SW 1271 (cell line): Measurements from ENCODE around the gene STK24.
"Not testable (repeated sequence)": the region's sequence is repeated elsewhere in the genome, so short reads cannot be mapped to it uniquely, and the experiment has no call there.

Source experiments
- DNase-seq, 2 experiments: peaks; one replicate each; lab custom pipeline; 2025; lab: John Stamatoyannopoulos, UW

The STK24 gene

GRCh38 chr13:98581971-98582702, 5.2 kb upstream of the STK24 start:
- DNase-seq = no peak

GRCh38 chr13:98581381-98581780, 4.5 kb upstream of the STK24 start:
- no peak for DNase-seq

GRCh38 chr13:98580420-98580819, 3.5 kb upstream of the STK24 start:
- DNase-seq = no peak

DNA sequence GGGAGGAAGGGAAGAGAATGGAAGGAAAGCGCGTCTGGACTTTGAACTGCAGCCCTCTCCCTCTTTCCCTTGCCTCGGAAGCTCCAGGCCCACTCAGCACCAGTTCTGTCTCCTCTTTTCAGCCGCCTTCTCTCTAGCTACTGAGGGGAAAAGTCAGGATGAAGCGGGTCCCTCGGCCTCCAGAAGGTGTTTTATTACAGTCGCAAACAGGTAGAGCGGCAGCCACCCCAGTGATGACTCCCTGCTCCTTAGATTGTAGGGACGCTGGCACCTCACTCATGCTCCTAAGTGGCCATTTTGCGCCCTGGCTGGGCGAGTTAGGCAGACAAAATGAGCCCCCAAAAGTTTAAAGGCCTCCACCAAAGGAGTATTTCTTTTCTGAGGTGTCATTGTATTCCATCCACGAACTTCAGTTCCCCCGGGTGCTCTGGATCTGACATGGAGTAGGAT, 954 bp upstream of the STK24 start:
- no peak for DNase-seq

GRCh38 chr13:98576200-98576945, 534 bp downstream of the STK24 start:
- no peak for DNase-seq

DNA sequence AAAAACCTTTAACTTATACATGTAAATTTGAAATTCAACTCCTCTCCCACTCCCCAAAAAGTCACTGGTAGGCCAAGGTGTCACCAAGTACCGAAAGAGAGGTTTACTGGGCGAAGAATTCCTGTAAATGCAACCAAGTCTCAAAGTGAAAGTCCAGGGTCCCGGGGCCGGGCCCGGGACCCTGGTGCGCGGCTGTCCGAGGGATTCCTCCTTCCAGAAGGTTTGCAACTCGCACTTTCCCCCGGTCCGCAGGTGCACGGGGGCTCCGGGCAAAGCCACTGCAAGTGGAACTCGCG, 1.1 kb downstream of the STK24 start:
- no peak for DNase-seq

DNA sequence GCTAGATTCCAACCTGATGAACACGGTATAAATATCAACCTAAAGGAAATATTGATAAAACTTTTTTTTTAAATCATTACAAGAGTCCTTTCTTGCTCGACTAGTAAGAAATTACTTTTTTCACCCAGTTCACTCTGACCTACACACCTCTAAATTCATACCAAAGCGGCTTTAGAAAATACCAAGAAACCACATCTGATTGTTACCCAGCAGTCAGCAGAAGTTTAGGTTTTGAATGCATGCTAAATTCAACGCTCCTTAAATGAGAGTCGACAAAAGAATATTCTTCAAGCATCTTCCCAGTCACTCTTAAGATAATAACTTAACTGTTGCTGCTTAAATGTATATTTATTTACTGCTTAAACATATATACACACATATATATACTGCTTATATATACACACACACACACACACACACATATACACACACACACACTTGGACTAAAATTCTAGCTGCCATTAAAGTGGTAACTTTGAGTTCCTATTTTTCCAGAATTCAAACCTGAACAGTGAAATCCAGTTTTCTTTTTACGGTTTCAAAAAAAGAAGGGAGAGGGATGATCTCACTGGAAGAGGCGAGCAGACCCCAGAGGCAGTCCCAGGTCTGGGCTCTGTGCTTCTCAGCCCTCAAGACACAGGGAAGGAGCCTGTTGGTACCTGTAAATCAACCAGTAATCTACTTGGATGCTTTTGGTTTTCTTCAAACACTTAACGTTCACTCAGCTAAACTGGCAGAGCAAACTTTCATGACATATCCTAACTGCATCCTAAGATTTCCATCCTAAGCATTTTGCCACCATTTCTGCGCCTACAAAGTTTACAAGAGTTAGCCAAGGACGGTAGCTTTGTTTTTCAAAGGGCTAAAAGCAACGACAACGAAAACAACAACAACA, 1.7 kb downstream of the STK24 start:
- DNase-seq = peak in 1 of 2 experiments; percentile 47

DNA sequence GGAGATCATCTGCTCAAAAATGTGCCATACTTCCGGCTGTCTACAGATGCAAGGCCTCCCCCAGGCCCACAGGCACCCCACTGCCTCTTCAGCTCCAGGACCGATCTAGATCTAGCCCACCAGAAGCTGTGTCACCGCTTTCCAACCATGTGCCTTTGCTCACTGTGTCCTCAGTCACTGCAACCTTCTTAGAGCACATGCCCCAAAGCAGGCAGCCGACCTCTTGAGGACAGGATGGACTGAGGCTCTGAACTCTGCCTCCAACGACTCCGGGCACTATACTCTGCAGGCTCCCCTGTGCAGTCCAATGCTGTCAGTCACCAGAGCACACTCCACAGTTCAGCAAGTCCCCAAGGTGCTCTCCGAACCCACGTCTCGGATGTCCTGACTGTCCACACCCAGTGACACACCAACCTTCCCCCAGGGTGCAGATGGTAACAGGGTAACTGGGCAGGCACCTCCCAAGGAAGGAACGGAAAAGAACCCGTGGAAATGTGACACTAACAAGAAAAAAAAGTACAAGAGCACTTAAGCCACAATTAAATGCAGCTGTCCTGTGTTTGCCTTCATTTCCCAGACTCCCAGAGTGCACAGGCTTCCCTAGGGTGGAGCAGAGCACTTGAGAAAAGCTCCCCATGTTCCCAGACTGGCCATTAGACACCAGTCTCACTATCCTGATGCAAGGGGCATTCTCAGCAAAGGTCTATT, 4.8 kb downstream of the STK24 start:
- peak in 1 of 2 experiments; percentile 80 for DNase-seq

DNA sequence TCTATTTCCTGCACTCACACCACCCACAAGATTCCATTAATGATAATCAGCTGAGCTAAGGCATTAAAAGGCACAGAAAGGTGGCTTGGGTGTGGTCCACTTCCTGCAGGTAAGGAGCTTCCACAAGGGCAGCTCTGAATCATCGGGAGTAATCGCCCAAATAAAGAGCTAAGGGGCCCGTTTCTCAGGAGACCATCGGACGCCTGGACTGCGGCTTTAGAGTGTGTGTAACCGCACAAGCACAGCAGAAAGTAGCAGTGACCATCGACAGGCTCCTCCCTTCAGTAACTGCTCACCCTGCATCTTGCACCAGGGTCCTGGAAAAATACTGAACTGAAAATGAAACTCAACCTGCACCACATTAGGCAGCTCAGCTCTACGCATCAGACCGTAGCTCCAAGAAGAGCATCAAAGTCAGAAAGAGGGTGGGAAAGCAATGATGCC, 6.0 kb downstream of the STK24 start:
- peak; percentile 75 to 86 for DNase-seq

GRCh38 chr13:98569494-98570367, 7.2 kb downstream of the STK24 start:
- not testable (repeated sequence) for DNase-seq

- no peak for DNase-seq
These were observed 8.0 kb downstream of the STK24 start for GRCh38 chr13:98568918-98569317.

- no peak for DNase-seq
These were observed 9.8 kb downstream of the STK24 start for GRCh38 chr13:98567140-98567539.

DNA sequence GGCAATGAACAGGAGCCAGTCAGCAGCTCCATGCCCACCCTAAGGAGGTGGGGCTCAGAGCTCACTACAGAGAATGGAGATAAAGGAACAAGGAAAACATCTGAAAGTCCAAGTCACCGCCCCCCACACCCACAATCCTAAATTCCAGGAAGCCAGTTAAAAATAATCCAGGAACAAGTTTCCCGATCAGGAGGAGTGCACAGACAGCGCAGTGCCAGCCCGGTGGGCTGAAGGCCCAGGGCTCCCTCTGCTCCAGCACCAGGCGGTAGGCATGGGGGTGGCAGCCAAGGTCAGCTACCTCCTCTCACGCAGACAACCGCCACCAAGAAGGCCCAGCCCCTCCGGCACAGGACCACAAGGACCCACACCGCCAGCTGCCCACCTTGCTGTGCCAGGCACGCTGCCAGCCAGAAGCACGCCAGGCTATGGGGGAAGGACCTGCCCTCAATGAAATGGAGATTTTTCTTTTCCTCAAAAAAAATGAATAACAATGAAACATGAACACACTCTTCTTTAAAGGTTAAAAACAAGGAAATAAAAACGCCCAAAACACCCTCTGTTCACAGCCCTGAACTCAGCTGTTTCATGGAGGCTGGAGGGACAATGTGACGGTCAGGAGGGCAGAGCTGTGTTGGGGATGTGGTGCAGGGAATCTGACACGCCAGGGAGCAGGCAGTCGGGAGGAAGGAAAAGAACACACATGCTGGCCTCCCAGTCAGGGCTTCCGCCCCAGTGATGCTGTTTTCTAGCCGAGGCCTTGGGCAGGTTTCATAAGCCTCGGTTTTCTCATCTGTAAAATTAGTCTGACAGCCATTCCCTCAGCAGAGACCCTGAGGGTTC, 11.0 kb downstream of the STK24 start:
- DNase-seq = no peak

DNA sequence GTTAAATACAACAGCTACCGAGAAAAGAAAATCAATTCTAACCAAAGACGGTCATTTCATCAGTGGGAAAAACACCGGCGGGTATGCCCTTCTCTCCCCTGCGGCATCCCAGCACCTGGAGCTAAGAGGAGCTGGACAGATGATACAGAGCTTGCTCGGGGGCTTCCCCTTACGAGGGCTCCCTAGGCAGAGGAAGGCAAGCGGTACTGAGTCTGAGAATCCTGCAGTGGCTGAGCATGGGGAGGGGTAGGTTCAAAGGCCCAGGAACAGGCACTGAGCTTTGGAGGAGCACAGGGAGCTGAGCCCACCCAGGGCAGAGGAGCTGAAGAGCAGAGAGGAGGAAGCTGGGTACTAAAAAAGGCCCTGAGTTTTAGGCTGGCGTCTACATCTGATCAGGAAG, 12.7 kb downstream of the STK24 start:
- DNase-seq = no peak

GRCh38 chr13:98563071-98563470, 13.8 kb downstream of the STK24 start:
- no peak for DNase-seq

- DNase-seq = no peak
These were observed 17.7 kb downstream of the STK24 start for GRCh38 chr13:98559169-98559568.

- DNase-seq = no peak
These were observed 18.7 kb downstream of the STK24 start for GRCh38 chr13:98557937-98558792.

DNA sequence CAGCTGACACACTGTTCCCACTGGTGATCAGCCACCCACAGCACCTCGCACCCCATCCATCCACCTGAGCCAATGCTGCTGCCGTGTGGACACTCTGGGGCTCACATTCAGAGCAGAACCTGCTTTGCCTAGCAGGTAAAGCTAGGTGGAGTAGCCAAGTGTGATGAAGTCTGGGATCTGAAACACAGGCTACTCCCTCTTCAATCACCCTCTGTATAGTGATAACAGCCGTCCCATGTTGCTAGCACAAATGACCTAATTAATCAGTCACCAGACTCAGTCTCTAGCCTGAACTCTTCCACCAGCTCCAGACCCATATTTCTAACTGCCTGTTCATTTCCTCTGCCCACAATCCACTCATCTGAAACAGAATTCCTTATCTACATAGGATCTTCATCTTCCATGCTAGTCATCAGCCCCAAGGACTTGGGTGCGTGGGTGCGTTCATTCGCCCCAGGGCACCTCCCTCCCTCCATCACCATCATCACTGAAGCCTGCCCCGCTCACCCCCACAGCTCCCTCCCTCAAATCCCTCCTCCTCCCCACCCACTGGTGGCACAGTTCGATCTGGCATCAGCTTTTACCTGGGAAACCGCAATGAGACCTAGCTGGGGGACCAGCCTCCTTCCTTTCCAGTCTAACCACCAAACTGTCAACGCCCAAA, 19.8 kb downstream of the STK24 start:
- no peak for DNase-seq
